Activated CD4-positive, alpha-beta T cell treated with anti-CD3 and anti-CD28 coated beads, Interleukin-2, amount 50 U/mL, for 1 hour (primary cell): ENCODE results near the gene OPRL1.

Experiments
- DNase-seq: peaks from one replicate; pipeline ENCODE4 v3.0.0-alpha.2; 2020

OPRL1 gene

DNA sequence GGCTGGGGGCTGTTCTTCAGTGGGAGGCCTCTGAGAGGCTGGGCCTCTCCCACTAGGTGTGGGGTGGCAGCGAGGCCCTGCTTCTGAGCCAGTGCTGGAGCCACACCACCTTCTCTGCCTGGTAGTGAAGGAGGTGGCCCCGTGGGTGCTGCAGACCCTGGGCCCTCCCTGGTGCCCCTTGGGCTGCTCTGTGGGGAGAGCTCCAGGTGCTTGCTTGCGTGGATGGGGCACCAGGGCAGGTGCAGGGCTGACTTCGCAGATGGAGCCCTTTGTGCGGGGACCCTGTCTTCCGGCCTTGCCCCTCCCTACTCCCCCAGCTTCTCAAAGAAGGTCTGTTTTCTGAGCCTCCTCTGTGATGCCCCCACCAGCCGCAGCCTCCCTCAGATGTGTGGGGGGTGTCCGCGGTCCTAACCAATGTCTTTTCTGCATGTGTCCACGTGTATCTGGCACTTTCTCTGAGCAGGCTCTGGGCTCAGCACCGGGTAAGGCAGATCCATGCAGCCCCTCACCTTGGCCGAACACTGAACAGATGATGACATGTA lies 67.1 kb downstream of the OPRL1 start:
- no peak for DNase-seq

DNA sequence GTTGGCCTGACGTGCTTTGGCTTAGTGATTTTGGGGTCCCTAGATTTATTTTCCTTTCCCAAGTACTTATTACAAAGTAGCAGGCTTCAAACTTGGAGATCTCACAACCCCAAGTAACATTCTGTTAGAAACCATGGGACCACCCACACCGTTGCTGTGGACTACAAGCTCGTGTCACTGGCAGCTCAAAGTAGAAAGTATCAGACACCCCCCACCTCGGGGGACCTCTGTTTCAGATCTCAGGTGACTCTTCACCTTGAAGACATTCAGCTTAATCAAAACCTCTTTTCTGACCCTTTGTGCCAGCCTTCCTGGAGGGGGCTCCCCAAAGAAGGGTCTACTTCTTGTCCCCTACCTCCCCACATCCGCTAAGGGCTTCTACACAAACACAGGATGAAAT lies 68.7 kb downstream of the OPRL1 start:
- DNase-seq = no peak

DNA sequence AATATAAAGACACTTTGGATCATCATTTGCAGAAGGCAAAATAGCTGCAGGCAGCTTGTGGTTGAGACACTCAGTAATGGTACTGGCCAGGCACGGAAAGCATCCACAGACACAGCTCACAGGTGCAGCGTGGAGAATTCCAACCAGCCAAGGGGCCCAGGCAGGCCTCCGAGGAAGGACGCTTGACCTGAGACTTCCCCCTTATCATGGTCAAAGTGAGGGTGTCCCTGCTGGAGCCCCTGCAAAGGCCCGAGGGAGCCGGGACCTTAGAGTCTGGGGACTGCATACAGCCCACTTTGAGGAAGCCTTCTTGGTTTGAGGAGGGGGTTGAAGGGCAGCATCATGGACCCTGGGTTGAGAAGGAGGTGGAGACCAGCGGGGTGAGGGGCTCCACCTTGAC lies 69.3 kb downstream of the OPRL1 start:
- DNase-seq = no peak

DNA sequence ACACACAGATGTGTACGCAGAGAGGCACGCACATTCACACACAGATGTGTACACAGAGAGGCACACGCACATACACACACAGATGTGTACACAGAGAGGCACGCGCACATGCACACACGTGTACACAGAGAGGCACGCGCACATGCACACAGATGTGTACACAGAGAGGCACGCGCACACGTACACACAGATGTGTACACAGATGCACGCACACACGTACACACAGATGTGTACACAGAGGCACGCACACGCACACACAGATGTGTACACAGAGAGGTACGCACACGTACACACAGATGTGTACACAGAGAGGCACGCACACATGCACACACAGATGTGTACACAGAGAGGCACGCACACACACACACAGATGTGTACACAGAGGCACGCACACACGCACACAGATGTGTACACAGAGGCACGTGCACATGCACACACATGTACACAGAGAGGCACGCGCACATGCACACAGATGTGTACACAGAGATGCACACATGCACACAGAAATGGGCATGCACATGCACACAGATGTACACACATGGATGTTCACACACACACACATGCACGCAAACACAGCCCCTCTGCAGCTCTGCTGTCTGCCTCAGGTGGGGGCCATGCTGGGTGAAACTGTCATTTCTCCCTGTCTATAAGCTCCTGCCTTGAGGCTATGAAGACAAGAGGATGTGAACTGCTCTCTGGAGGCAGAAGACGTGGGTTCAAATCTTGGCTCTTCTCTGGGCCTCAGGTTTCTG lies 70.1 kb downstream of the OPRL1 start:
- no peak for DNase-seq
